Fibroblast of upper back skin (primary cell): Measurements from ENCODE around the gene TRIM24.
"Not testable (repeated sequence)": the region's sequence is repeated elsewhere in the genome, so short reads cannot be mapped to it uniquely, and the experiment has no call there.

Experiments used
- DNase-seq: peaks from one replicate; pipeline ENCODE4 v3.0.0-alpha.2; 2013

Gene TRIM24

GRCh38 chr7:138460176-138460648 lies at the start of gene TRIM24:
TRIM24 (plus strand) TSS chr7:138460259; CDS start chr7:138460549, 290 bp downstream.
- DNase-seq, result no peak

GRCh38 chr7:138412077-138412476 lies 48.0 kb upstream of the TRIM24 start:
- not testable (repeated sequence) for DNase-seq

GRCh38 chr7:138412921-138413320 lies 47.1 kb upstream of the TRIM24 start:
- DNase-seq, result not testable (repeated sequence)

- DNase-seq, result no peak
Measured at GRCh38 chr7:138417078-138417700, 42.9 kb upstream of the TRIM24 start.

GRCh38 chr7:138417764-138418163 lies 42.3 kb upstream of the TRIM24 start:
- DNase-seq, result no peak

- DNase-seq, result not testable (repeated sequence)
Measured at GRCh38 chr7:138418403-138418802, 41.7 kb upstream of the TRIM24 start.

GRCh38 chr7:138425026-138425425 lies 35.0 kb upstream of the TRIM24 start:
- DNase-seq, result no peak

GRCh38 chr7:138429577-138430250 lies 30.3 kb upstream of the TRIM24 start:
- no peak for DNase-seq

GRCh38 chr7:138431517-138431916 lies 28.5 kb upstream of the TRIM24 start:
- DNase-seq, result no peak

- DNase-seq, result no peak
Measured at GRCh38 chr7:138433583-138434443, 26.2 kb upstream of the TRIM24 start.

GRCh38 chr7:138434597-138435019 lies 25.5 kb upstream of the TRIM24 start:
- no peak for DNase-seq

- no peak for DNase-seq
Measured at GRCh38 chr7:138435231-138435919, 24.7 kb upstream of the TRIM24 start.

- DNase-seq, result no peak
Measured at GRCh38 chr7:138436388-138436787, 23.7 kb upstream of the TRIM24 start.

- DNase-seq, result no peak
Measured at GRCh38 chr7:138440460-138440859, 19.6 kb upstream of the TRIM24 start.

- no peak for DNase-seq
Measured at GRCh38 chr7:138442822-138443221, 17.2 kb upstream of the TRIM24 start.

- no peak for DNase-seq
Measured at GRCh38 chr7:138449580-138449979, 10.5 kb upstream of the TRIM24 start.

GRCh38 chr7:138455609-138456008 lies 4.5 kb upstream of the TRIM24 start:
- DNase-seq, result no peak

GRCh38 chr7:138456220-138456619 lies 3.8 kb upstream of the TRIM24 start:
- no peak for DNase-seq

- DNase-seq, result no peak
Measured at GRCh38 chr7:138458576-138459412, 1.3 kb upstream of the TRIM24 start.

- DNase-seq, result peak; percentile 98
Measured at GRCh38 chr7:138459413-138460175, 465 bp upstream of the TRIM24 start.
